AG10803 (cell line): ENCODE measurements around the gene C1orf50.
A peak's percentile ranks its signal among the peaks of the same experiment; 100 is the strongest.
"Not testable (repeated sequence)": the region's sequence is repeated elsewhere in the genome, so short reads cannot be mapped to it uniquely, and the experiment has no call there.

Experiments
- DNase-seq: peaks from one replicate; pipeline ENCODE4 v3.0.0; 2010; ENCODE audit warnings: low read depth
- H3K4me3 ChIP-seq: 2 replicates; pipeline ENCODE4 v1.5.1; 2011; ENCODE audit warnings: mild to moderate bottlenecking, low read length, control low read depth
- TF ChIP-seq, protein P1 (sequence below): conservative IDR thresholded peaks from 2 replicates; pipeline ENCODE4 v1.5.1; 2011; ENCODE audit warnings: mild to moderate bottlenecking, low read length, control low read depth, inconsistent platforms

C1orf50 gene

DNA sequence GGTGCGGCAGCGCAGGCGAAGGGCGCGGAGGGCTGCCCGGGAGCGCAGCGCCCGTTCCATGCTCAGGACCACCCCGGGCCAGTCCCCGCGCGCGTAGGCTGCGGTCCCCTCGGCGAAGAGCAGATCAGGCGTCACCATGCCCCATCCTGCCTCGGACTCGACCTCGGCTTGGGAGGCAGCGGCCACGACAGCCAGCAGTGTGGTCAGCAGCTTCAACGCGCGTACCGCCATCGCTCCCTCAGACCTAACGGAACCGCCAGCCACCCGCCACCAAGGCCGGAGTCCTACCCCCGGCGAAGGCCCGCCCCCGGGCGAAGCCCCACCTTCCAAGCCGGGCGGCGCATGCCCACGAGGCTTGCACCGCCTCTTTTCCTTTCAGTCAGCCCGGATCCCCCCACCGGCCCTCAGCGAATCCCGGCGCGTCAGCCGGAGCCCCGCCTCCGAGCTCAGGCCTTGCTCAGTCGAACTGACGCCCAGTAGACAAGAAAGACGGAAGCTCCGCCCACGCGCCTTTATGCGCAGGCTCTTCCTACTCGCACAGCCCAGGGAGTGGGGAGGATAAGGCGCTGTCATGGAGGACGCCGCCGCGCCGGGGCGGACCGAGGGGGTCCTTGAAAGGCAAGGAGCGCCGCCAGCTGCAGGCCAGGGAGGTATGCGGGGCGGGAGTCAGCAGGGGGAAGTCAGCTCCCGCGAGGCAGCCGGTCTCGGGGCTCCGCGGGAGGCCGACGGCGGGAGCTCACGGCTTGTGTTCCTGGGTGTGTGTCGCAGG lies at the start of gene C1orf50, which contains the start of gene P3H1:
C1orf50 (plus strand) TSS at position 509 of the 769 bp plus-strand sequence; CDS start at position 572, 63 bp downstream.
P3H1 (minus strand) TSS at position 288 of the 769 bp plus-strand sequence; CDS start at position 231, 57 bp downstream.
- TF ChIP-seq, protein P1, sequence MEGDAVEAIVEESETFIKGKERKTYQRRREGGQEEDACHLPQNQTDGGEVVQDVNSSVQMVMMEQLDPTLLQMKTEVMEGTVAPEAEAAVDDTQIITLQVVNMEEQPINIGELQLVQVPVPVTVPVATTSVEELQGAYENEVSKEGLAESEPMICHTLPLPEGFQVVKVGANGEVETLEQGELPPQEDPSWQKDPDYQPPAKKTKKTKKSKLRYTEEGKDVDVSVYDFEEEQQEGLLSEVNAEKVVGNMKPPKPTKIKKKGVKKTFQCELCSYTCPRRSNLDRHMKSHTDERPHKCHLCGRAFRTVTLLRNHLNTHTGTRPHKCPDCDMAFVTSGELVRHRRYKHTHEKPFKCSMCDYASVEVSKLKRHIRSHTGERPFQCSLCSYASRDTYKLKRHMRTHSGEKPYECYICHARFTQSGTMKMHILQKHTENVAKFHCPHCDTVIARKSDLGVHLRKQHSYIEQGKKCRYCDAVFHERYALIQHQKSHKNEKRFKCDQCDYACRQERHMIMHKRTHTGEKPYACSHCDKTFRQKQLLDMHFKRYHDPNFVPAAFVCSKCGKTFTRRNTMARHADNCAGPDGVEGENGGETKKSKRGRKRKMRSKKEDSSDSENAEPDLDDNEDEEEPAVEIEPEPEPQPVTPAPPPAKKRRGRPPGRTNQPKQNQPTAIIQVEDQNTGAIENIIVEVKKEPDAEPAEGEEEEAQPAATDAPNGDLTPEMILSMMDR = no peak
- H3K4me3 ChIP-seq = peak within 1 kb of the TSS; percentile 98
- DNase-seq = peak; percentile 99

DNA sequence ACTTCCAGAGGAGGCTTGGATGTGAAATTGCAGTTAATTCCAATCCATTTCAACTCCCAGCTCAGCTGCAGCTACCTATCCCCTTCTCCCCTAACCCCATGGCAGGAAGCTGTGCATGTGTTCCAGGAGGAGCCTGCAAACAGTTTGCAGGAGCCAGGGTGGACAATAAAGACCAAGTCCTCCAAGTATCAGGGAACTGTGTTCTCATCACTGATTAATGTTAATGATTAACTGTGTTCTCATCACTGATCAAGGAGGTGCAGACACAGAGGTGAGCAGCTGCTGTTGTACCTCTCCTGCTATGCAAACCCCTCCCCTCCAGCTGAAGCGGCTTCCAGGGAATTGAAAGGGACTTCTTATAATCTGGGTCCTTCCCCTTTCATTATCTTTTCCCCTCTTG lies 46.2 kb upstream of the C1orf50 start:
- TF ChIP-seq, protein P1 = no peak
- H3K4me3 ChIP-seq = no peak overlapping the region
- no peak for DNase-seq

DNA sequence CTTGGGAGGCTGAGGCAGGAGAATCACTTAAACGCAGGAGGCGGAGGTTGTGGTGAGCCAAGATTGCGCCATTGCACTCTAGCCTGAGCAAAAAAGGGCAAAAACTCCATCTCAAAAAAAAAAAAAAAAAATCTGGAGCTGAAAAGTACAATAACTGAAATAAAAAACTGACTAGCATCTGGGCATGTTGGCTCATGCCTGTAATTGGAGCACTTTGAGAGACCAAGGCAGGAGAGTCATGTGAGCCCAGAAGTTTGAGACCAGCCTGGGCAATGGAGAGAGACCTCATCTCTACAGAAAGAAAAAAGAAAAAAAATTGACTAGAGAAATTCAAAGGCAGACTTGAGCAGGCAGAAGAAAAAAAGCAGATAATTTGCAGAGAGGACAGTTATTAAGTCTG lies 45.1 kb upstream of the C1orf50 start:
- TF ChIP-seq, protein P1 = no peak
- no peak overlapping the region for H3K4me3 ChIP-seq
- DNase-seq = no peak

DNA sequence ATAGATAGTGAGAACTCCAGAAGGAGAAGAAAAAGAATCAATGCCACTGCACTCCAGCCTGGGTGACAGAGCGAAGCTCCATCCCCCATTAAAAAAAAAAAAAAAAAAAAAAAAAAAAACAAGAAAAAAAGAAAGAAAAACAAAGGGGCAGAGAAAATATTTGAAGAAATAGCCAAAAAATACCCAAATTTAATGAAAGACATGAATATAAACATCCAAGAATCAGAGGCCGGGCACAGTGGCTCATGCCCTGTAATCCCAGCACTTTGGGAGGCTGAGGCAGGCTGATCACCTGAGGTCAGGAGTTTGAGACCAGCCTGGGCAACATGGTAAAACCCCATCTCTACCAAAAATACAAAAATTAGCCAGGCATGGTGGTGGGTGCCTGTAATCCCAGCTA lies 44.6 kb upstream of the C1orf50 start:
- not testable (repeated sequence) for H3K4me3 ChIP-seq, DNase-seq

DNA sequence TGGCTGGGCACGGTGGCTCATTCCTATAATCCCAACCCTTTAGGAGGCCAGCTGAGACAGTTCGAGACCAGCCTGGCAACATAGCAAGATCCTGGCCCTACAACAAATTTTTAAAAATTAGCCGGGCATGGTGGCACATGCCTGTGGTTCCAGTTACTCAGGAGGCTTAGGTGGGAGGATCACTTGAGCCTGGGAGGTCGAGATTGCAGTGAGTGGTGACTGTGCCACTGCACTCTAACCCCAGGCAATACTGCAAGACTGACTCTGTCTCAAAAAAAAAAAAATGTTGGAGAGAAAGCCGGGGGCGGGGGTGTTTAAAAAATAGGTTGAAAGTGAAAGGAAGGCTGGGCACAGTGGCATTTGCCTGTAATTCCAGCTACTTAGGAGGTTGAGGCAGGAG lies 43.5 kb upstream of the C1orf50 start:
- H3K4me3 ChIP-seq = no peak overlapping the region
- DNase-seq = no peak
- TF ChIP-seq, protein P1 = no peak

DNA sequence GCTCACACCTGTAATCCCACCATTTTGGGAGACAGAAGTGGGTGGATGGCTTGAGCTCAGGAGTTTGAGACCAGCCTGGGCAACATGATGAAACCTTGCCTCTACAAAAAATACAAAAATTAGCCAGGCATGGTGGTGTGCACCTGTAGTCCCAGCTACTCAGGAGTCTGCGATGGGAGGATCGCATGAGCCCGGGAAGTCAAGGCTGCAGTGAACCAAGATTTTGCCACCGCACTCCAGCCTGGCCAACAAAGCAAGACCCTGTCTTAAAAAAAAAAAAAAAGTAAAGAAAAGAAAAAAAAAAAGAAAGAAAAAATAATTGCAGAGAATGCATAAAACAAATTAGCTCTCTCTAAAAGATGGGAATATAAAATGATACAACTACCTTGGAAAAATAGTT lies 41.2 kb upstream of the C1orf50 start:
- not testable (repeated sequence) for DNase-seq, H3K4me3 ChIP-seq

DNA sequence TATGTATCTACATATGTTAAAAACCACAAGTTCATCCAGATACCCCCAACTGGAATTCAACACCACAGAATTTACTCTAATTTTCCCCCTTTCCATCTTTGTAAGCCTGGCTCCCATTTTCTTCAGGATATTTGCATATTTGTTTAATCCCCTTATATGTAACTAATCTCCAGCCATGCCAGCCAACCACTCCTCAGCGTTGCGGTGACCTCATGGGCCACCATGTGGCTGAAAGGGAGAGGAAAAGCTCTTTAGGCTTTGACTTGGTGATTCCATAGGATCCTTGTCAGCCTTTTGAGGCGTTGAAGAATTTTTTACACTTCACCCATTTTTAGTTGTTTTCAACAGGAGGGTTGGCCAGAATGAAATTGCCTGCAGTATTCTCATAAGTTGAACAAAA lies 37.0 kb upstream of the C1orf50 start:
- no peak overlapping the region for H3K4me3 ChIP-seq
- TF ChIP-seq, protein P1 = 0 out of 2 replicates have a peak, but pooled peaks have one; percentile 14
- no peak for DNase-seq

DNA sequence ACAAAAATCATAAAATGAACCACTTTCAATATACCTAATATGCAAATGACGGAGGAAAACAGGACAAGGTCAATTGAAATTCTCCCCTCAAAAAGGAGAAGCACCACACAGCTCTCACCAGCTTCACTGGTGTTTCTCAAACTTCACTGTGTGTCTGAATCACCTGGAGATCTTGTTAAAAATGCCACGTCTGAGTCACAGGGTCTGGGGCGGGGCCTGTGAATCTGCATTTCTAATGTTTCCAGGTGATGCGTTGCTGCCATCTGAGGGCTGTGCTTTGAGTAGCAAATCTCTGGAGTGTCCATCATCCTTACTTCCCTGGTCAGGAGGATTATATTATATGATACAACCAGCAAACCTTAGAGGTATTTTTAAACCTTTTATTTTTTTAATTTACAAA lies 36.1 kb upstream of the C1orf50 start:
- DNase-seq = no peak
- TF ChIP-seq, protein P1 = no peak
- no peak overlapping the region for H3K4me3 ChIP-seq
